Glutamatergic neuron (in vitro differentiated cells): ENCODE results near the gene SUGP2. TPM values are rescaled to one million over a fixed set of nuclear protein-coding genes. Genes with fewer than 3 reads are reported as not detected.

Source experiments
- DNase-seq: peaks from one replicate; pipeline ENCODE4 v3.0.0; 2022
- H3K27ac Mint-ChIP-seq: one replicate; pipeline ENCODE4 v1.8.0; 2020; ENCODE audit warnings: mild to moderate bottlenecking, mixed read lengths, inconsistent platforms; ENCODE audit not compliant: unreplicated experiment
- H3K27me3 Mint-ChIP-seq: one replicate; pipeline ENCODE4 v1.8.0; 2020; ENCODE audit warnings: mild to moderate bottlenecking, moderate library complexity, mixed read lengths, inconsistent platforms; ENCODE audit not compliant: unreplicated experiment
- H3K36me3 Mint-ChIP-seq: one replicate; pipeline ENCODE4 v1.8.0; 2020; ENCODE audit warnings: mild to moderate bottlenecking, mixed read lengths, inconsistent platforms; ENCODE audit not compliant: unreplicated experiment
- H3K4me1 Mint-ChIP-seq: one replicate; pipeline ENCODE4 v1.8.0; 2020; ENCODE audit warnings: mild to moderate bottlenecking, low read depth, mixed read lengths, inconsistent platforms; ENCODE audit not compliant: unreplicated experiment
- H3K4me3 Mint-ChIP-seq: one replicate; pipeline ENCODE4 v1.8.0; 2020; ENCODE audit warnings: mild to moderate bottlenecking, mixed read lengths, inconsistent platforms; ENCODE audit not compliant: unreplicated experiment
- H3K9me3 Mint-ChIP-seq: one replicate; pipeline ENCODE4 v1.8.0; 2020; ENCODE audit warnings: mild to moderate bottlenecking, moderate library complexity, mixed read lengths, inconsistent platforms; ENCODE audit not compliant: unreplicated experiment
- total RNA-seq: library from RNA; stranded (reverse); fragmentation: NEBNext Ultra II Directional; extraction: Animal tissue kit (Norgen Biotek cat#: 25700); gene quantifications from one replicate; pipeline ENCODE4 v1.2.1, GENCODE V29; 2021; ENCODE audit not compliant: unreplicated experiment
- TF ChIP-seq, protein P1 (sequence below): fragments of 200-600 bp; sonication (generic); IDR thresholded peaks from one replicate; pipeline ENCODE4 v1.5.0; 2021; ENCODE audit not compliant: partially characterized antibody, unreplicated experiment

Gene SUGP2
- total RNA-seq, 1 donor from 2014 or later, result 201 TPM

DNA sequence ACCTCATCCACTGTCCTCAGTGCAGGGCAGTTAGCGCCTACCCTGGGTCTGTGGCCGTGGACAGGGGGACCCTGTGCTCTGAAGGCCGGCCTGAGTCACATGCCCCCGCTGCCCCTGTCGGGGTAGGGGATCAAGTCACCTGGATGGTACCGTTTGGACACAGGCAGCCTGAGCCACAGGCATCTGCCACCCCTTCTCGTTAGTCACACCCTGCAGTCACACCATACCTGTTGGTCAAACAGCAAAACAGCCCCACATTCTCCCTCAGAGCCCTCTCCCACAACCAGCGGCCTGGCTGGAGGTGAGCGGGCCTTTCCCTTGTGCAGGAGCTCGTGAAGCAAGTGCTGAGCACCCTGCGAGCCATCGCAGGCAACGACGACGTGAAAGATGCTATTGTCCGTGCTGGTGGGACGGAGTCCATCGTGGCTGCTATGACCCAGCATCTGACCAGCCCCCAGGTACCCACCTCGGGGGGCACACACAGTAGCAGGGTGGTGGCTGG, 21.7 kb upstream of the SUGP2 start:
- no peak overlapping the region for H3K27ac Mint-ChIP-seq
- H3K9me3 Mint-ChIP-seq, result peaks cover 2% of the 10 kb centered on the region
- TF ChIP-seq, protein P1, sequence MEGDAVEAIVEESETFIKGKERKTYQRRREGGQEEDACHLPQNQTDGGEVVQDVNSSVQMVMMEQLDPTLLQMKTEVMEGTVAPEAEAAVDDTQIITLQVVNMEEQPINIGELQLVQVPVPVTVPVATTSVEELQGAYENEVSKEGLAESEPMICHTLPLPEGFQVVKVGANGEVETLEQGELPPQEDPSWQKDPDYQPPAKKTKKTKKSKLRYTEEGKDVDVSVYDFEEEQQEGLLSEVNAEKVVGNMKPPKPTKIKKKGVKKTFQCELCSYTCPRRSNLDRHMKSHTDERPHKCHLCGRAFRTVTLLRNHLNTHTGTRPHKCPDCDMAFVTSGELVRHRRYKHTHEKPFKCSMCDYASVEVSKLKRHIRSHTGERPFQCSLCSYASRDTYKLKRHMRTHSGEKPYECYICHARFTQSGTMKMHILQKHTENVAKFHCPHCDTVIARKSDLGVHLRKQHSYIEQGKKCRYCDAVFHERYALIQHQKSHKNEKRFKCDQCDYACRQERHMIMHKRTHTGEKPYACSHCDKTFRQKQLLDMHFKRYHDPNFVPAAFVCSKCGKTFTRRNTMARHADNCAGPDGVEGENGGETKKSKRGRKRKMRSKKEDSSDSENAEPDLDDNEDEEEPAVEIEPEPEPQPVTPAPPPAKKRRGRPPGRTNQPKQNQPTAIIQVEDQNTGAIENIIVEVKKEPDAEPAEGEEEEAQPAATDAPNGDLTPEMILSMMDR, result no peak
- peaks cover 6% of the 10 kb centered on the region for H3K27me3 Mint-ChIP-seq
- no peak for DNase-seq
- H3K4me1 Mint-ChIP-seq, result no peaks in the 10 kb centered on the region
- no peaks in the 10 kb centered on the region for H3K36me3 Mint-ChIP-seq
- no peak overlapping the region for H3K4me3 Mint-ChIP-seq

DNA sequence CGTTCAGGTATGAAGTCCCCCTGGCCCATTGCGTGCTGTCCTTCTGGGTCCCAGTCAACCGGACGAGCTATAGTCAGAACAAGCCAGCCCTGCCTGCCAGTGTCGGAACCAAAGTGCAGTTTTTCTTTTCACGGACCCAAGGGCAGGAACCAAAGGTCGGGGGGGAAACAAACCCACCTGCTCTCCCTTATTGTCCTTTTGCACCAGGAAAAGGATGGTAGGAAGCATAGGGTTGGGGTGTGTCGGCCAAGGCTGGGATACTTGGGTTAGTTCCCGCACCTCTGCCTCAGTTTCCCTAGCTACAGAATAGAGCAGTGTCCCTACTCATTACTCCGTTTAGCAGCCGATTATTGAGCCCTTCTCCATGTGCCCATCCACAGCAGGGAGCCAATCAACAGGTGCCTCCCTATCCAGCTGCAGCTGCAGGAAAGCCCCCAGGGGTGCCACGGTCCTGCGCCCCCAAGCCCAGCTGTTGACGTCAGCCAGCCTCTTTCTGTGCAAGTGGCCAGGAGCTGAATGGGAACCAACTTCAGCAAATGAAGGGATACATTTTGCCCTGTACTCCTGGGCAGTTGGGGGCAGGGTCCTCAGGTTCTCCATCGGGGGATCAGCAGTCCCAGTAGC, 21.1 kb upstream of the SUGP2 start:
- TF ChIP-seq, protein P1, result no peak
- Mint-ChIP-seq H3K4me3 (no peak overlapping the region), H3K36me3 (no peaks in the 10 kb centered on the region), H3K27ac (no peak overlapping the region), H3K27me3 (peaks cover 4% of the 10 kb centered on the region), H3K9me3 (peaks cover 2% of the 10 kb centered on the region), H3K4me1 (no peaks in the 10 kb centered on the region)
- no peak for DNase-seq

DNA sequence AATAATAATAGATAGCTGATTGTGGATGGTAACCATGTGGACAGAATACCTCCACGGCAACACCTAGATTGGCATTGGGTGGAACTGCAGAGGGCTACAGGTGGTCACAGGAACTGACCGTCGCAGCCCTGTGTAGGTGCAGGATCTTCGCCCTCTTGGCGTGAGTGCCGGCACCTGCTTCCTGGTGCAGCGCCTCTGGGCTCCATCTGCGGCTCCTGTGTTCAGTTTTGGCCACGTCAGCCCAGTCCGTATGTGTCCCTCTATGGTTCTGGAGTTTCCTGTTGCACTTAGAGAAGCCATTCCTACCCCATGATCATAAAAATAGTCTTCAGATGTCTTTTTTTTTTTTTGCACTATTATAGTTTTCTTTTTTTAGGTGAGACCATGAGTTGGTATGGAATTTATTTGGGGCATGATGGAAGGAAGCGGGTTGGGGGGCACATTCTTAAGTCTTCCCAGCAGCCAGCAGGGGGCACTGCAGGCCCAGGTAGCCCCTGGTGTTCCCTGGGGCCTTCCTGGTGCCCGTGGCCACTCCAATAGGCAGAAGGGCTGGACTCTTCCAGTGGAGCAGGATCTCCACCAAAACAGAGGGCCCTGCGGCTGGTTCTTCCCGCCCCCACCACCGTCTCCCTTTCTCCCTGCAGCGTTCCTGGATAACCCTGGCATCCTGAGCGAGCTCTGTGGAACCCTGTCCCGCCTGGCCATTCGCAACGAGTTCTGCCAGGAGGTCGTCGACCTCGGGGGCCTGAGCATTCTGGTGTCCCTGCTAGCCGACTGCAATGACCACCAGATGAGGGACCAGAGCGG, 20.4 kb upstream of the SUGP2 start:
- TF ChIP-seq, protein P1, result peak; percentile 80
- H3K4me3 Mint-ChIP-seq, result peak overlapping the region; percentile 6
- H3K36me3 Mint-ChIP-seq, result no peaks in the 10 kb centered on the region
- DNase-seq, result peak; percentile 85
- H3K27me3 Mint-ChIP-seq, result no peaks in the 10 kb centered on the region
- H3K27ac Mint-ChIP-seq, result no peak overlapping the region
- no peaks in the 10 kb centered on the region for H3K4me1 Mint-ChIP-seq
- H3K9me3 Mint-ChIP-seq, result peaks cover 2% of the 10 kb centered on the region

DNA sequence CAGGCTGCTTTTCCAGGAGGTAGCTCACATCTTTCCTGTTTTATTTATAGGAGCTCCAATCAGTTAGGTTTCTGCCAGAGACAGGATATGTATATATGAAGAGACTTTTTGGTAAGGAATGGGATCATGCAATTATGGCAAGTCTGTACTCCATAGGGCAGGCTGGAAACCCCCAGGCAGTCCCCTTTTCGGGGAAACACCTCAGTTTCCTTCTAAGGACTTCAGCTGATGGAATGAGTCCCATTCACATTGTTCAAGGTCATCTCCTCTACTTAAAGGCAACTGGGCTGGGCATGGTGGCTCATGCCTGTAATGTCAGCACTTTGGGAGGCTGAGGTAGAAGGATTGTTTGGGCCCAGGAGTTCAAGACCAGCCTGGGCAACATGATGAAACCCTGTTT, 19.6 kb upstream of the SUGP2 start:
- no peaks in the 10 kb centered on the region for H3K4me1 Mint-ChIP-seq
- TF ChIP-seq, protein P1, result no peak
- H3K4me3 Mint-ChIP-seq, result no peak overlapping the region
- H3K9me3 Mint-ChIP-seq, result peaks cover 2% of the 10 kb centered on the region
- DNase-seq, result no peak
- no peaks in the 10 kb centered on the region for H3K36me3 Mint-ChIP-seq
- H3K27ac Mint-ChIP-seq, result no peak overlapping the region
- no peaks in the 10 kb centered on the region for H3K27me3 Mint-ChIP-seq
